Gastroesophageal sphincter (tissue), 3 donors: ENCODE results near the gene SAE1.
A peak's percentile ranks its signal among the peaks of the same experiment; 100 is the strongest.

ENCODE experiments used
- POLR2A ChIP-seq, 2 donors: fragments of 450-650 bp; IDR thresholded peaks; one replicate each; pipeline ENCODE4 v1.6.1; 2017; ENCODE audit warnings: antibody characterized with exemption in 2 of 2, mild to moderate bottlenecking in 2 of 2, moderate library complexity in 1 of 2
- POLR2AphosphoS5 ChIP-seq: sonication (generic); formaldehyde crosslinking; IDR thresholded peaks from one replicate; pipeline ENCODE4 v1.6.1; 2017; ENCODE audit warnings: antibody characterized with exemption
- TF ChIP-seq, protein P1 (sequence below), 4 experiments: fragments of 200-600 bp in 2 of 4; fragments of 450-650 bp in 2 of 4; sonication (generic) in 1 of 4; IDR thresholded peaks; one replicate each; pipeline ENCODE4 v1.5.1; 2017 to 2019; ENCODE audit warnings: antibody characterized with exemption in 4 of 4, mild to moderate bottlenecking in 2 of 4, moderate library complexity in 2 of 4

- TF ChIP-seq, protein P1, sequence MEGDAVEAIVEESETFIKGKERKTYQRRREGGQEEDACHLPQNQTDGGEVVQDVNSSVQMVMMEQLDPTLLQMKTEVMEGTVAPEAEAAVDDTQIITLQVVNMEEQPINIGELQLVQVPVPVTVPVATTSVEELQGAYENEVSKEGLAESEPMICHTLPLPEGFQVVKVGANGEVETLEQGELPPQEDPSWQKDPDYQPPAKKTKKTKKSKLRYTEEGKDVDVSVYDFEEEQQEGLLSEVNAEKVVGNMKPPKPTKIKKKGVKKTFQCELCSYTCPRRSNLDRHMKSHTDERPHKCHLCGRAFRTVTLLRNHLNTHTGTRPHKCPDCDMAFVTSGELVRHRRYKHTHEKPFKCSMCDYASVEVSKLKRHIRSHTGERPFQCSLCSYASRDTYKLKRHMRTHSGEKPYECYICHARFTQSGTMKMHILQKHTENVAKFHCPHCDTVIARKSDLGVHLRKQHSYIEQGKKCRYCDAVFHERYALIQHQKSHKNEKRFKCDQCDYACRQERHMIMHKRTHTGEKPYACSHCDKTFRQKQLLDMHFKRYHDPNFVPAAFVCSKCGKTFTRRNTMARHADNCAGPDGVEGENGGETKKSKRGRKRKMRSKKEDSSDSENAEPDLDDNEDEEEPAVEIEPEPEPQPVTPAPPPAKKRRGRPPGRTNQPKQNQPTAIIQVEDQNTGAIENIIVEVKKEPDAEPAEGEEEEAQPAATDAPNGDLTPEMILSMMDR (IDR thresholded peaks at IDR 0.05) = no peak
- peak; percentile 94 for TF ChIP-seq POLR2AphosphoS5
- peak; percentile 83 to 95 for TF ChIP-seq POLR2A (IDR thresholded peaks at IDR 0.05)
Observed at GRCh38 chr19:47255879-47256692, 125.5 kb downstream of the SAE1 start, which contains the start of gene CCDC9.
